GM23338 (cell line): ENCODE results near the gene GNAS.

Experiments used
- CTCF ChIP-seq, 2 experiments: fragments of 200-600 bp in 1 of 2; sonication (generic) in 1 of 2; conservative IDR thresholded peaks; 2 replicates each; pipeline versions ENCODE4 v1.5.1 to v1.6.1; 2016 to 2017; ENCODE audit warnings: antibody characterized with exemption in 2 of 2, low read depth in 2 of 2, mild to moderate bottlenecking in 2 of 2, moderate library complexity in 1 of 2
- EZH2phosphoT487 ChIP-seq: fragments of 200-600 bp; sonication (generic); IDR thresholded peaks from one replicate; pipeline ENCODE4 v1.8.1; 2018; ENCODE audit warnings: antibody characterized with exemption; ENCODE audit not compliant: unreplicated experiment
- POLR2AphosphoS5 ChIP-seq: IDR thresholded peaks from 2 replicates; pipeline ENCODE4 v1.6.1; 2016; ENCODE audit warnings: antibody characterized with exemption, low read depth
- ZNF331 ChIP-seq: fragments of 250-450 bp; sonication (Bioruptor Pico); IDR thresholded peaks from 2 replicates; pipeline ENCODE4 v1.5.0; 2020; ENCODE audit warnings: low read depth, mild to moderate bottlenecking, moderate library complexity

GRCh38 chr20:58855506-58856389 is 3.2 kb downstream of the GNAS start:
- TF ChIP-seq POLR2AphosphoS5, result no peak
- no peak for TF ChIP-seq CTCF (conservative IDR thresholded peaks at IDR 0.05; ENCODE audit: low read depth in 2 of 2)
- TF ChIP-seq ZNF331 (CRISPR knock-in tag), result no peak
- no peak for TF ChIP-seq EZH2phosphoT487
